ENCODE data around the gene ARV1. TPM values are rescaled to one million over a fixed set of nuclear protein-coding genes. Genes with fewer than 3 reads are reported as not detected.

ARV1 gene
- total RNA-seq, 2 experiments from 2014 or later, result 15.6 to 16.4 TPM

GRCh38 chr1:230950404-230950803 lies 28.5 kb upstream of the ARV1 start:
- Mint-ChIP-seq H3K9me3 (ENCODE audit: insufficient read depth) (no peaks in the 10 kb centered on the region), H3K4me1 (ENCODE audit: low read depth) (no peaks in the 10 kb centered on the region), H3K36me3 (ENCODE audit: low read depth) (peaks cover 37% of the 10 kb centered on the region), H3K4me3 (no peak overlapping the region), H3K27me3 (ENCODE audit: low read depth) (no peaks in the 10 kb centered on the region), H3K27ac (no peak overlapping the region)
- ChIA-PET CTCF (interaction anchor here (1.2 kb wide), 1 partner anchor 26 kb away, joined by 3 read pairs; no protein-coding TSS in a partner anchor), POLR2A (no interaction called here)
- no peak for DNase-seq
- ATAC-seq, result no peak

GRCh38 chr1:230957580-230957989 lies 21.3 kb upstream of the ARV1 start:
- ATAC-seq, result no peak
- Mint-ChIP-seq H3K27ac (no peak overlapping the region), H3K36me3 (ENCODE audit: low read depth) (peaks cover 55% of the 10 kb centered on the region), H3K27me3 (ENCODE audit: low read depth) (no peaks in the 10 kb centered on the region), H3K4me1 (ENCODE audit: low read depth) (peaks cover 2% of the 10 kb centered on the region), H3K9me3 (ENCODE audit: insufficient read depth) (no peaks in the 10 kb centered on the region), H3K4me3 (no peak overlapping the region)
- ChIA-PET CTCF (no interaction called here), POLR2A (no interaction called here)
- DNase-seq, result no peak

GRCh38 chr1:230958370-230958769 lies 20.5 kb upstream of the ARV1 start:
- no peaks in the 10 kb centered on the region for H3K27me3 Mint-ChIP-seq (ENCODE audit: low read depth)
- ATAC-seq, result no peak
- H3K4me3 Mint-ChIP-seq, result no peak overlapping the region
- no peak overlapping the region for H3K27ac Mint-ChIP-seq
- H3K36me3 Mint-ChIP-seq (ENCODE audit: low read depth), result peaks cover 51% of the 10 kb centered on the region
- H3K4me1 Mint-ChIP-seq (ENCODE audit: low read depth), result peaks cover 2% of the 10 kb centered on the region
- no peaks in the 10 kb centered on the region for H3K9me3 Mint-ChIP-seq (ENCODE audit: insufficient read depth)
- ChIA-PET POLR2A (no interaction called here), CTCF (no interaction called here)
- no peak for DNase-seq

- peaks cover 18% of the 10 kb centered on the region for H3K36me3 Mint-ChIP-seq (ENCODE audit: low read depth)
- ChIA-PET POLR2A (no interaction called here), CTCF (no interaction called here)
- DNase-seq (no peak), ATAC-seq (no peak)
- no peaks in the 10 kb centered on the region for H3K27me3 Mint-ChIP-seq (ENCODE audit: low read depth)
- peaks cover 4% of the 10 kb centered on the region for H3K4me1 Mint-ChIP-seq (ENCODE audit: low read depth)
- H3K9me3 Mint-ChIP-seq (ENCODE audit: insufficient read depth), result no peaks in the 10 kb centered on the region
- H3K4me3 Mint-ChIP-seq, result no peak overlapping the region
- no peak overlapping the region for H3K27ac Mint-ChIP-seq
Observed at GRCh38 chr1:230964896-230965295, 14.0 kb upstream of the ARV1 start.

GRCh38 chr1:230965535-230965934 lies 13.4 kb upstream of the ARV1 start:
- DNase-seq (no peak), ATAC-seq (no peak)
- ChIA-PET POLR2A (no interaction called here), CTCF (interaction anchor here (1.0 kb wide), 1 partner anchor 49 kb away, joined by 3 read pairs; no protein-coding TSS in a partner anchor)
- H3K27me3 Mint-ChIP-seq (ENCODE audit: low read depth), result no peaks in the 10 kb centered on the region
- peaks cover 18% of the 10 kb centered on the region for H3K36me3 Mint-ChIP-seq (ENCODE audit: low read depth)
- no peak overlapping the region for H3K27ac Mint-ChIP-seq
- H3K4me3 Mint-ChIP-seq, result no peak overlapping the region
- peaks cover 10% of the 10 kb centered on the region for H3K4me1 Mint-ChIP-seq (ENCODE audit: low read depth)
- H3K9me3 Mint-ChIP-seq (ENCODE audit: insufficient read depth), result no peaks in the 10 kb centered on the region

GRCh38 chr1:230966358-230966873 lies 12.5 kb upstream of the ARV1 start:
- Mint-ChIP-seq H3K4me3 (no peak overlapping the region), H3K27ac (no peak overlapping the region), H3K36me3 (ENCODE audit: low read depth) (peaks cover 18% of the 10 kb centered on the region), H3K4me1 (ENCODE audit: low read depth) (peaks cover 14% of the 10 kb centered on the region), H3K27me3 (ENCODE audit: low read depth) (no peaks in the 10 kb centered on the region), H3K9me3 (ENCODE audit: insufficient read depth) (no peaks in the 10 kb centered on the region)
- no peak for ATAC-seq
- ChIA-PET CTCF (interaction anchor here (1.0 kb wide), 1 partner anchor 50 kb away, joined by 3 read pairs; no protein-coding TSS in a partner anchor), POLR2A (no interaction called here)
- no peak for DNase-seq

- POLR2A ChIA-PET, result no interaction called here
- Mint-ChIP-seq H3K27ac (peak overlapping the region; percentile 26), H3K4me1 (ENCODE audit: low read depth) (peaks cover 42% of the 10 kb centered on the region), H3K4me3 (no peak overlapping the region), H3K36me3 (ENCODE audit: low read depth) (peaks cover 33% of the 10 kb centered on the region), H3K9me3 (ENCODE audit: insufficient read depth) (no peaks in the 10 kb centered on the region), H3K27me3 (ENCODE audit: low read depth) (no peaks in the 10 kb centered on the region)
- ATAC-seq, result no peak
- no peak for DNase-seq
- CTCF ChIA-PET, result interaction anchor here (1.6 kb wide), 1 partner anchor 329 kb away, joined by 4 read pairs; no protein-coding TSS in a partner anchor
Observed at GRCh38 chr1:230970432-230970831, 8.5 kb upstream of the ARV1 start.

- Mint-ChIP-seq H3K36me3 (ENCODE audit: low read depth) (peaks cover 45% of the 10 kb centered on the region), H3K27me3 (ENCODE audit: low read depth) (no peaks in the 10 kb centered on the region), H3K27ac (peak overlapping the region; percentile 90), H3K4me3 (no peak overlapping the region), H3K4me1 (ENCODE audit: low read depth) (peaks cover 54% of the 10 kb centered on the region), H3K9me3 (ENCODE audit: insufficient read depth) (no peaks in the 10 kb centered on the region)
- no peak for ATAC-seq
- DNase-seq, result no peak
- ChIA-PET CTCF (interaction anchor here (1.5 to 2.0 kb wide), 3 partner anchors 10 to 330 kb away, joined by 4 to 7 read pairs (median 4); no protein-coding TSS in a partner anchor), POLR2A (interaction anchor here (0.8 kb wide), 1 partner anchor 330 kb away, joined by 3 read pairs; no protein-coding TSS in a partner anchor)
Observed at GRCh38 chr1:230971771-230972170, 7.1 kb upstream of the ARV1 start.

GRCh38 chr1:230972855-230973271 lies 6.0 kb upstream of the ARV1 start:
- H3K9me3 Mint-ChIP-seq (ENCODE audit: insufficient read depth), result no peaks in the 10 kb centered on the region
- peak; percentile 80 for ATAC-seq
- H3K36me3 Mint-ChIP-seq (ENCODE audit: low read depth), result peaks cover 56% of the 10 kb centered on the region
- DNase-seq, result peak; percentile 85
- H3K4me1 Mint-ChIP-seq (ENCODE audit: low read depth), result peaks cover 63% of the 10 kb centered on the region
- POLR2A ChIA-PET, result interaction anchor here (0.7 kb wide), 2 partner anchors 26 to 67 kb away, joined by 3 to 4 read pairs; partner anchors contain the start of gene FAM89A
- H3K27me3 Mint-ChIP-seq (ENCODE audit: low read depth), result no peaks in the 10 kb centered on the region
- CTCF ChIA-PET, result interaction anchor here (1.0 to 2.0 kb wide), 4 partner anchors 8 to 119 kb away, joined by 3 to 7 read pairs (median 4); no protein-coding TSS in a partner anchor
- peak overlapping the region; percentile 67 for H3K4me3 Mint-ChIP-seq
- H3K27ac Mint-ChIP-seq, result peak overlapping the region; percentile 90

- no peaks in the 10 kb centered on the region for H3K27me3 Mint-ChIP-seq (ENCODE audit: low read depth)
- ChIA-PET CTCF (interaction anchor here (1.6 kb wide), 1 partner anchor 25 kb away, joined by 3 read pairs; no protein-coding TSS in a partner anchor), POLR2A (no interaction called here)
- no peak overlapping the region for H3K4me3 Mint-ChIP-seq
- H3K27ac Mint-ChIP-seq, result no peak overlapping the region
- peaks cover 48% of the 10 kb centered on the region for H3K36me3 Mint-ChIP-seq (ENCODE audit: low read depth)
- no peak for ATAC-seq
- peaks cover 57% of the 10 kb centered on the region for H3K4me1 Mint-ChIP-seq (ENCODE audit: low read depth)
- no peaks in the 10 kb centered on the region for H3K9me3 Mint-ChIP-seq (ENCODE audit: insufficient read depth)
- DNase-seq, result no peak
Observed at GRCh38 chr1:230975636-230976035, 3.3 kb upstream of the ARV1 start.

GRCh38 chr1:230976360-230976759 lies 2.5 kb upstream of the ARV1 start:
- H3K27me3 Mint-ChIP-seq (ENCODE audit: low read depth), result no peaks in the 10 kb centered on the region
- H3K4me1 Mint-ChIP-seq (ENCODE audit: low read depth), result peaks cover 54% of the 10 kb centered on the region
- ATAC-seq (no peak), DNase-seq (no peak)
- peak overlapping the region; percentile 96 for H3K4me3 Mint-ChIP-seq
- H3K27ac Mint-ChIP-seq, result peak overlapping the region; percentile 99
- ChIA-PET POLR2A (no interaction called here), CTCF (interaction anchor here (1.0 to 1.6 kb wide), 2 partner anchors 25 to 58 kb away, joined by 3 read pairs; no protein-coding TSS in a partner anchor)
- H3K36me3 Mint-ChIP-seq (ENCODE audit: low read depth), result peaks cover 46% of the 10 kb centered on the region
- no peaks in the 10 kb centered on the region for H3K9me3 Mint-ChIP-seq (ENCODE audit: insufficient read depth)

- ChIA-PET CTCF (interaction anchor here (1.0 to 2.7 kb wide), 5 partner anchors 9 to 59 kb away, joined by 3 to 11 read pairs (median 3); no protein-coding TSS in a partner anchor), POLR2A (no interaction called here)
- H3K4me1 Mint-ChIP-seq (ENCODE audit: low read depth), result peaks cover 47% of the 10 kb centered on the region
- H3K27me3 Mint-ChIP-seq (ENCODE audit: low read depth), result no peaks in the 10 kb centered on the region
- ATAC-seq (no peak), DNase-seq (peak; percentile 58)
- no peaks in the 10 kb centered on the region for H3K9me3 Mint-ChIP-seq (ENCODE audit: insufficient read depth)
- H3K27ac Mint-ChIP-seq, result peak overlapping the region; percentile 99
- H3K36me3 Mint-ChIP-seq (ENCODE audit: low read depth), result peaks cover 40% of the 10 kb centered on the region
- peak overlapping the region; percentile 96 for H3K4me3 Mint-ChIP-seq
Observed at GRCh38 chr1:230976825-230977747, 1.8 kb upstream of the ARV1 start.

Measured in activated CD8-positive, alpha-beta T cell treated with anti-CD3 and anti-CD28 coated beads, Interleukin-2, amount 10 ng/mL, durations not matched to agents 7 days and 5 days (primary cell).